Endothelial cell of umbilical vein (primary cell): ENCODE data around the gene PF4V1.

Source experiments
- CTCF ChIP-seq, 2 donors: IDR thresholded peaks; 1 replicate in 1 of 2; 2 replicates in 1 of 2; pipeline ENCODE4 v1.5.1; 2011; ENCODE audit warnings: low read length in 2 of 2, mild to moderate bottlenecking in 2 of 2, moderate library complexity in 2 of 2, control low read depth in 1 of 2, inconsistent platforms in 1 of 2, low read depth in 1 of 2; ENCODE audit not compliant: insufficient read depth in 1 of 2; ENCODE audit errors: extremely low read depth in 1 of 2
- POLR2A ChIP-seq: IDR thresholded peaks from 2 replicates; pipeline ENCODE4 v1.6.1; 2012; ENCODE audit warnings: low read depth, mild to moderate bottlenecking, control low read depth, low read length

GRCh38 chr4:73853718-73854473 is 800 bp downstream of the PF4V1 start:
- TF ChIP-seq CTCF (IDR thresholded peaks at IDR 0.05; ENCODE audit: extremely low read depth in 1 of 2, insufficient read depth in 1 of 2, low read depth in 1 of 2, low read length in 2 of 2) (no peak), POLR2A (no peak)
